ENCODE measurements around the gene GNG14.
"Not testable (repeated sequence)": the region's sequence is repeated elsewhere in the genome, so short reads cannot be mapped to it uniquely, and the experiment has no call there.

The GNG14 gene

DNA sequence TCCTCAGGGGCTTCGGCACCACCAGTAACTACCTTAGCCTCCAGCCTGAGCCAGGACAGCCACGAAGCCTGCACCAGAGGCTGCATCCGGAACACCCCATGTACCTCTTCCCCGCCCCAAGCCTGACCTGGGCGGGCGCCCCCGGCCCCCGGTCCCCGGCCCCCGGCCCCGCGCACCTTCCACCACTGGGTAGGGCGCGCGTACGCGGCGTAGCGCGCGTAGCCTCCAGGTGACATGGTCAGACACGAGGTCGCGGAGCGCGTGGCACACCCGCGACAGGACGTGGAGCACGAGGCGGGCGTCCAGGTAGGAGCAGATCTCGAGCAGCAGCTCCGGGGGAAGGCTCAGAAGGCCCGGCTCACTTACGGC is 8.2 kb downstream of the GNG14 start:
- peak overlapping the region; percentile 90 for H3K4me2 ChIP-seq (ENCODE audit: insufficient read depth, low read length)
- peak overlapping the region; percentile 84 to 98 for H3K4me3 ChIP-seq (ENCODE audit: low read depth in 1 of 2, low read length in 2 of 2)
- H3K36me3 ChIP-seq (ENCODE audit: insufficient read depth, low read length): peaks cover 26% of the 10 kb centered on the region
- H4K20me1 ChIP-seq (ENCODE audit: insufficient read depth, low read length): 0 out of 2 replicates have a peak, but pooled peaks cover under 1% of the 10 kb centered on the region
- H3K9me3 ChIP-seq (ENCODE audit: insufficient read depth, low read length, severe bottlenecking): no peaks in the 10 kb centered on the region
- TF ChIP-seq EZH2 (IDR thresholded peaks at IDR 0.05; ENCODE audit: borderline replicate concordance, low read depth, low read length, severe bottlenecking): no peak
- no peak for TF ChIP-seq CTCF (IDR thresholded peaks at IDR 0.05; ENCODE audit: borderline replicate concordance, extremely low read depth, low read length, poor library complexity, severe bottlenecking)
- ATAC-seq (ENCODE audit: insufficient read depth, low read depth) (peak; percentile 20; the same call in 2 of the 3 replicates), DNase-seq (peak; percentile 25)
- H3K9ac ChIP-seq (ENCODE audit: low read depth, low read length): peak overlapping the region; percentile 80
- H3K27me3 ChIP-seq (ENCODE audit: insufficient read depth, low read length, poor library complexity): no peaks in the 10 kb centered on the region
- H2AFZ ChIP-seq (ENCODE audit: low read depth, low read length): peak overlapping the region; percentile 90
- peaks cover 44% of the 10 kb centered on the region for H3K4me1 ChIP-seq (ENCODE audit: insufficient read depth, low read length)
- H3K27ac ChIP-seq (ENCODE audit: low read length): peak overlapping the region; percentile 86
- peaks cover 9% of the 10 kb centered on the region; the same call in 1 of the 2 replicates for H3K79me2 ChIP-seq (ENCODE audit: insufficient read depth, low read length)

- Histone ChIP-seq H3K9me3 (ENCODE audit: insufficient read depth, low read length, severe bottlenecking) (no peaks in the 10 kb centered on the region), H3K9ac (ENCODE audit: low read depth, low read length) (peak within 1 kb of the TSS; percentile 80), H3K79me2 (ENCODE audit: insufficient read depth, low read length) (peaks cover 9% of the 10 kb centered on the region; the same call in 1 of the 2 replicates), H3K4me3 (ENCODE audit: low read depth in 1 of 2, low read length in 2 of 2) (peak within 1 kb of the TSS; percentile 84 to 98), H3K4me2 (ENCODE audit: insufficient read depth, low read length) (peak within 1 kb of the TSS; percentile 90), H4K20me1 (ENCODE audit: insufficient read depth, low read length) (0 out of 2 replicates have a peak, but pooled peaks cover 5% of the 10 kb centered on the region), H3K36me3 (ENCODE audit: insufficient read depth, low read length) (peaks cover 33% of the 10 kb centered on the region), H3K4me1 (ENCODE audit: insufficient read depth, low read length) (peaks cover 44% of the 10 kb centered on the region), H3K27me3 (ENCODE audit: insufficient read depth, low read length, poor library complexity) (no peaks in the 10 kb centered on the region), H3K27ac (ENCODE audit: low read length) (peak within 1 kb of the TSS; percentile 86), H2AFZ (ENCODE audit: low read depth, low read length) (peak within 1 kb of the TSS; percentile 90)
- ATAC-seq (ENCODE audit: insufficient read depth, low read depth) (peak; percentile 92), DNase-seq (peak; percentile 97)
- peak; percentile 9 for TF ChIP-seq CTCF (IDR thresholded peaks at IDR 0.05; ENCODE audit: borderline replicate concordance, extremely low read depth, low read length, poor library complexity, severe bottlenecking)
- TF ChIP-seq EZH2 (IDR thresholded peaks at IDR 0.05; ENCODE audit: borderline replicate concordance, low read depth, low read length, severe bottlenecking): no peak
These were observed 8.9 kb downstream of the GNG14 start, which contains the start of gene FBXW9 for GRCh38 chr19:12696366-12697335. Gene FBXW9 (minus strand): TSS chr19:12696631. CDS start chr19:12696581, 50 bp downstream.

DNA sequence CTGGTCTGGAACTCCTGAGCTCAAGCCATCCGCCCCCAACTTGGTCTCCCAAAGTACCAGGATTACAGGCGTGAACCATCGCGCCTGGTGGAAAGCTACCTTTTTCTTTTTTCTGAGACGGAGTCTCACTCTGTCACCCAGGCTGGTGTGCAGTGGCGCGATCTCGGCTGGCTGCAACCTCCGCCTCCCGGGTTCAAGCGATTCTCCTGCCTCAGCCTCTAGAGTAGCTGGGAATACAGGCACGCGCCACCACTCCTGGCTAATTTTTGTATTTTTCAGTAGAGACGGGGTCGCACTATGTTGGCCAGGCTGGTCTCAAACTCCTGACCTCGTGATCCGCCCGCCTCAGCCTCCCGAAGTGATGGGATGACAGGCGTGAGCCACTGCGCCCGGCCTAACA is 9.6 kb downstream of the GNG14 start:
- peak overlapping the region; percentile 90 for H3K4me2 ChIP-seq (ENCODE audit: insufficient read depth, low read length)
- H3K27me3 ChIP-seq (ENCODE audit: insufficient read depth, low read length, poor library complexity); H3K9me3 ChIP-seq (ENCODE audit: insufficient read depth, low read length, severe bottlenecking); DNase-seq; H3K79me2 ChIP-seq (ENCODE audit: insufficient read depth, low read length); ATAC-seq (ENCODE audit: insufficient read depth, low read depth); H4K20me1 ChIP-seq (ENCODE audit: insufficient read depth, low read length); H3K27ac ChIP-seq (ENCODE audit: low read length); H2AFZ ChIP-seq (ENCODE audit: low read depth, low read length): not testable (repeated sequence)
- peaks cover 44% of the 10 kb centered on the region for H3K4me1 ChIP-seq (ENCODE audit: insufficient read depth, low read length)
- peaks cover 40% of the 10 kb centered on the region for H3K36me3 ChIP-seq (ENCODE audit: insufficient read depth, low read length)
- H3K9ac ChIP-seq (ENCODE audit: low read depth, low read length): peak overlapping the region; percentile 80
- H3K4me3 ChIP-seq (ENCODE audit: low read depth in 1 of 2, low read length in 2 of 2): peak overlapping the region; percentile 84 to 98; a peak in 3 of 4 replicates

DNA sequence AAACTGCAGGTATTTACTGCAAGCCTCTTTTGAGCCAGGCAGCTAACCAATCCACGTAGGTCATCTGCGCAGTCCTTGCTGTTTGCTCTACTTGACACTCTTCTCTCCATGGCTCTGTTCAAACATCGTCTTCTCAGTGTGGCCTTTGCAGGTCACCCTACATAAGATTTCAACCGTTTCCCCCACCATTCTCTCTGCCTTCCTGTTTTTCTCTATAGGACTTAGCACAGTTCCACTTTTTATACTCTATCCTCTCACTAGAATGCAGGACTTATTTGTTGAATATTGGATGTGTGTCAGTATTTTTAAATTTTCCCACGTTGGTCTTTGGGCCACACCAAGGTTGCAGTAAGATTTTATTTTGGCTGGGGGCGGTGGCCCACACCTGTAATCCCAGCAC is 10.3 kb downstream of the GNG14 start:
- H3K27ac ChIP-seq (ENCODE audit: low read length): no peak overlapping the region
- peaks cover 43% of the 10 kb centered on the region for H3K36me3 ChIP-seq (ENCODE audit: insufficient read depth, low read length)
- H3K9me3 ChIP-seq (ENCODE audit: insufficient read depth, low read length, severe bottlenecking): no peaks in the 10 kb centered on the region
- H4K20me1 ChIP-seq (ENCODE audit: insufficient read depth, low read length): peaks cover 9% of the 10 kb centered on the region; the same call in 1 of the 2 replicates
- DNase-seq: no peak
- H3K4me1 ChIP-seq (ENCODE audit: insufficient read depth, low read length): peaks cover 44% of the 10 kb centered on the region
- H3K79me2 ChIP-seq (ENCODE audit: insufficient read depth, low read length): peaks cover 9% of the 10 kb centered on the region; the same call in 1 of the 2 replicates
- peak overlapping the region in 1 of 2 experiments; percentile 98; a peak in 1 of 4 replicates for H3K4me3 ChIP-seq (ENCODE audit: low read depth in 1 of 2, low read length in 2 of 2)
- no peaks in the 10 kb centered on the region for H3K27me3 ChIP-seq (ENCODE audit: insufficient read depth, low read length, poor library complexity)
- ATAC-seq (ENCODE audit: insufficient read depth, low read depth): no peak
- no peak overlapping the region for H2AFZ ChIP-seq (ENCODE audit: low read depth, low read length)
- peak overlapping the region; percentile 90; the same call in 1 of the 2 replicates for H3K4me2 ChIP-seq (ENCODE audit: insufficient read depth, low read length)
- TF ChIP-seq CTCF (IDR thresholded peaks at IDR 0.05; ENCODE audit: borderline replicate concordance, extremely low read depth, low read length, poor library complexity, severe bottlenecking) (no peak), EZH2 (IDR thresholded peaks at IDR 0.05; ENCODE audit: borderline replicate concordance, low read depth, low read length, severe bottlenecking) (no peak)
- no peak overlapping the region for H3K9ac ChIP-seq (ENCODE audit: low read depth, low read length)
